HepG2 (cell line): ENCODE results near the gene RXFP3.

Source experiments
- EP300 ChIP-seq, 3 experiments: sonication (generic) in 1 of 3; formaldehyde crosslinking in 1 of 3; IDR thresholded peaks; 2 replicates each; pipeline versions ENCODE4 v1.5.1 to v1.6.1; 2011 to 2020; ENCODE audit warnings: low read depth in 2 of 3, low read length in 2 of 3, borderline replicate concordance in 1 of 3, improper control_type of control experiment in 1 of 3, mild to moderate bottlenecking in 1 of 3, missing genetic modification reagents in 1 of 3, moderate library complexity in 1 of 3
- FOXO1 ChIP-seq: sonication (generic); formaldehyde crosslinking; IDR thresholded peaks from 2 replicates; pipeline ENCODE4 v1.4.0; 2020; ENCODE audit warnings: missing genetic modification reagents
- HNRNPLL ChIP-seq: fragments of 200-400 bp; formaldehyde crosslinking; IDR thresholded peaks from 2 replicates; pipeline ENCODE4 v1.6.1; 2017; ENCODE audit warnings: mild to moderate bottlenecking, low read depth, low read length; ENCODE audit not compliant: poor library complexity, severe bottlenecking
- HOXA5 ChIP-seq: sonication (generic); formaldehyde crosslinking; IDR thresholded peaks from 2 replicates; pipeline ENCODE4 v1.4.0; 2020; ENCODE audit warnings: missing genetic modification reagents
- MXI1 ChIP-seq: IDR thresholded peaks from 3 replicates; pipeline ENCODE4 v1.6.1; 2012; ENCODE audit warnings: low read depth, low read length, inconsistent platforms, borderline replicate concordance
- RFX1 ChIP-seq: fragments of 450-650 bp; IDR thresholded peaks from 2 replicates; pipeline ENCODE4 v1.6.1; 2017
- TF ChIP-seq, protein P1 (sequence below): sonication (generic); formaldehyde crosslinking; IDR thresholded peaks from 2 replicates; pipeline ENCODE4 v1.5.0; 2020; ENCODE audit warnings: mild to moderate bottlenecking, missing genetic modification reagents, moderate library complexity
- TF ChIP-seq, protein P2 (sequence below): sonication (generic); formaldehyde crosslinking; IDR thresholded peaks from 2 replicates; pipeline ENCODE4 v1.4.0; 2020; ENCODE audit warnings: missing genetic modification reagents
- TF ChIP-seq, protein P3 (sequence below): IDR thresholded peaks from 2 replicates; pipeline ENCODE4 v1.6.1; 2012; ENCODE audit warnings: inconsistent platforms

DNA sequence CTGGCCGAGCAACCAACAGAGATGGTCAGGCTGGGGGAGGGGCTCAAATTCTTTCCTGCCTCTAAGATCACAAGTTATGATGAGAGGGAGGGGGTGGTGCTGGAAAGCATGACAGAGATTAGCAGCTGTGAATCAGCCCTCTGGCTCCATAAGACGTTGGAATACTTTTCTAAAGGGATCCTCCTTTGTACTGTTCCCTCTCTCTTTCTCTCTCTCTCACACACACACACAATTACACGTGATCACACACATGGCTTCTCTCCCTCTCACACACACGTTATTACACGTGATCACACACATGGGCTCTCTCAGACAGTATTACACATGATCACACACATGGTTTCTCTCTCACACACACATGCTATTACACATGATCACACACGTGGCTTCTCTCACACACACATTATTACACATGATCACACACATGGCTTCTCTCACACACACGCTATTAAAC, 48.5 kb downstream of the RXFP3 start, which contains the start of gene SLC45A2:
- TF ChIP-seq RFX1 (no peak), MXI1 (no peak), FOXO1 (CRISPR knock-in tag) (no peak), HOXA5 (CRISPR knock-in tag) (no peak), EP300 (IDR thresholded peaks at IDR 0.05; ENCODE audit: low read depth in 2 of 2, low read length in 2 of 2) (no peak), EP300 (CRISPR knock-in tag; IDR thresholded peaks at IDR 0.05; ENCODE audit: borderline replicate concordance) (no peak), HNRNPLL (no peak)
- TF ChIP-seq, protein P1, sequence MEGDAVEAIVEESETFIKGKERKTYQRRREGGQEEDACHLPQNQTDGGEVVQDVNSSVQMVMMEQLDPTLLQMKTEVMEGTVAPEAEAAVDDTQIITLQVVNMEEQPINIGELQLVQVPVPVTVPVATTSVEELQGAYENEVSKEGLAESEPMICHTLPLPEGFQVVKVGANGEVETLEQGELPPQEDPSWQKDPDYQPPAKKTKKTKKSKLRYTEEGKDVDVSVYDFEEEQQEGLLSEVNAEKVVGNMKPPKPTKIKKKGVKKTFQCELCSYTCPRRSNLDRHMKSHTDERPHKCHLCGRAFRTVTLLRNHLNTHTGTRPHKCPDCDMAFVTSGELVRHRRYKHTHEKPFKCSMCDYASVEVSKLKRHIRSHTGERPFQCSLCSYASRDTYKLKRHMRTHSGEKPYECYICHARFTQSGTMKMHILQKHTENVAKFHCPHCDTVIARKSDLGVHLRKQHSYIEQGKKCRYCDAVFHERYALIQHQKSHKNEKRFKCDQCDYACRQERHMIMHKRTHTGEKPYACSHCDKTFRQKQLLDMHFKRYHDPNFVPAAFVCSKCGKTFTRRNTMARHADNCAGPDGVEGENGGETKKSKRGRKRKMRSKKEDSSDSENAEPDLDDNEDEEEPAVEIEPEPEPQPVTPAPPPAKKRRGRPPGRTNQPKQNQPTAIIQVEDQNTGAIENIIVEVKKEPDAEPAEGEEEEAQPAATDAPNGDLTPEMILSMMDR (CRISPR knock-in tag), result no peak
- TF ChIP-seq, protein P2, sequence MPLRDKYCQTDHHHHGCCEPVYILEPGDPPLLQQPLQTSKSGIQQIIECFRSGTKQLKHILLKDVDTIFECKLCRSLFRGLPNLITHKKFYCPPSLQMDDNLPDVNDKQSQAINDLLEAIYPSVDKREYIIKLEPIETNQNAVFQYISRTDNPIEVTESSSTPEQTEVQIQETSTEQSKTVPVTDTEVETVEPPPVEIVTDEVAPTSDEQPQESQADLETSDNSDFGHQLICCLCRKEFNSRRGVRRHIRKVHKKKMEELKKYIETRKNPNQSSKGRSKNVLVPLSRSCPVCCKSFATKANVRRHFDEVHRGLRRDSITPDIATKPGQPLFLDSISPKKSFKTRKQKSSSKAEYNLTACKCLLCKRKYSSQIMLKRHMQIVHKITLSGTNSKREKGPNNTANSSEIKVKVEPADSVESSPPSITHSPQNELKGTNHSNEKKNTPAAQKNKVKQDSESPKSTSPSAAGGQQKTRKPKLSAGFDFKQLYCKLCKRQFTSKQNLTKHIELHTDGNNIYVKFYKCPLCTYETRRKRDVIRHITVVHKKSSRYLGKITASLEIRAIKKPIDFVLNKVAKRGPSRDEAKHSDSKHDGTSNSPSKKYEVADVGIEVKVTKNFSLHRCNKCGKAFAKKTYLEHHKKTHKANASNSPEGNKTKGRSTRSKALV, result no peak
- TF ChIP-seq, protein P3, sequence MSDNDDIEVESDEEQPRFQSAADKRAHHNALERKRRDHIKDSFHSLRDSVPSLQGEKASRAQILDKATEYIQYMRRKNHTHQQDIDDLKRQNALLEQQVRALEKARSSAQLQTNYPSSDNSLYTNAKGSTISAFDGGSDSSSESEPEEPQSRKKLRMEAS, result no peak
